NCI-H510A treated with DMSO at 0.1 percent for 48 hours (cell line): ENCODE measurements around the gene TRAPPC2.

Experiments
- DNase-seq: peaks from one replicate; lab custom pipeline; 2025; lab: John Stamatoyannopoulos, UW

TRAPPC2 gene

GRCh38 chrX:13669246-13669737 lies 65.1 kb downstream of the TRAPPC2 start:
- peak; percentile 69 for DNase-seq

- DNase-seq, result no peak
These were observed 66.5 kb downstream of the TRAPPC2 start for GRCh38 chrX:13667919-13668318.

GRCh38 chrX:13666836-13667235 lies 67.6 kb downstream of the TRAPPC2 start:
- DNase-seq, result peak; percentile 20

GRCh38 chrX:13664020-13664419 lies 70.4 kb downstream of the TRAPPC2 start:
- DNase-seq, result no peak

- DNase-seq, result no peak
These were observed 72.0 kb downstream of the TRAPPC2 start for GRCh38 chrX:13662355-13662791.
